Endothelial cell of umbilical vein (primary cell): ENCODE results near the gene DNHD1. TPM values are rescaled to one million over a fixed set of nuclear protein-coding genes. Genes with fewer than 3 reads are reported as not detected.

ENCODE experiments used
- BruUV-seq: library from RNA; stranded (reverse); fragments of 400-500 nt; replicated peaks from 2 replicates; lab custom pipeline; 2021; lab: Mats Ljungman, UMichigan
- CTCF ChIA-PET: fragments of 300-600, 350-600 bp; sonication (Branson Sonifier 250); formaldehyde crosslinking; loops from one replicate; lab custom pipeline; 2021; ENCODE audit warnings: antibody characterized with exemption, inconsistent platforms; lab: Charles Lee
- POLR2A ChIA-PET: fragments of 300-600, 350-600 bp; sonication (Branson Sonifier 250); formaldehyde crosslinking; loops from one replicate; lab custom pipeline; 2021; ENCODE audit warnings: antibody characterized with exemption, inconsistent platforms; lab: Charles Lee
- DNase-seq: peaks from one replicate; pipeline ENCODE4 v3.0.0-alpha.2; 2011; ENCODE audit warnings: low read depth, low spot score
- FAIRE-seq: peaks from 2 replicates; lab custom pipeline; 2011; peaks lifted over from hg19 to GRCh38; lab: Jason Lieb, UNC
- H2AFZ ChIP-seq: 2 replicates; pipeline ENCODE4 v1.6.0; 2012; ENCODE audit warnings: low read depth, low read length, control low read depth, inconsistent platforms
- H3K27ac ChIP-seq: 2 replicates; pipeline ENCODE4 v1.5.1; 2011; ENCODE audit warnings: low read depth, mild to moderate bottlenecking, control low read depth, low read length, moderate library complexity; ENCODE audit not compliant: insufficient read depth
- H3K27me3 ChIP-seq, 2 experiments: 2 replicates each; pipeline versions ENCODE4 v1.6.0 to v1.6.1; 2011; ENCODE audit warnings: low read length in 2 of 2, mixed read lengths in 1 of 2; ENCODE audit not compliant: control insufficient read depth in 2 of 2, insufficient read depth in 2 of 2
- H3K36me3 ChIP-seq, 2 experiments: 2 replicates in 1 of 2; 3 replicates in 1 of 2; pipeline ENCODE4 v1.5.1; 2011; ENCODE audit warnings: low read length in 2 of 2, mild to moderate bottlenecking in 1 of 2, moderate library complexity in 1 of 2; ENCODE audit not compliant: control insufficient read depth in 2 of 2, insufficient read depth in 2 of 2; ENCODE audit errors: extremely low read depth in 1 of 2
- H3K4me1 ChIP-seq: 3 replicates; pipeline ENCODE4 v1.5.1; 2011; ENCODE audit warnings: mild to moderate bottlenecking, low read length; ENCODE audit not compliant: control insufficient read depth, insufficient read depth; ENCODE audit errors: extremely low read depth
- H3K4me2 ChIP-seq: 2 replicates; pipeline ENCODE4 v1.6.1; 2011; ENCODE audit warnings: low read length, control low read depth, mixed read lengths; ENCODE audit not compliant: insufficient read depth
- H3K4me3 ChIP-seq, 3 experiments: fragments of 200-600 bp in 1 of 3; sonication (generic), shearing (Covaris generic) in 1 of 3; replicated peaks in 1 of 3; 2 replicates each; pipeline ENCODE4 v1.5.1; 2011 to 2016; ENCODE audit warnings: control low read depth in 3 of 3, low read length in 3 of 3, mild to moderate bottlenecking in 2 of 3, inconsistent platforms in 1 of 3, low read depth in 1 of 3, moderate library complexity in 1 of 3; ENCODE audit not compliant: insufficient read depth in 1 of 3
- H3K79me2 ChIP-seq: 2 replicates; pipeline ENCODE4 v1.6.0; 2012; ENCODE audit warnings: low read length, inconsistent platforms; ENCODE audit not compliant: control insufficient read depth, insufficient read depth
- H3K9ac ChIP-seq: replicated peaks from 2 replicates; pipeline ENCODE3; 2011; ENCODE audit warnings: low read length, control low read depth; ENCODE audit not compliant: insufficient read depth; ENCODE audit errors: extremely low read depth
- H3K9me1 ChIP-seq: replicated peaks from 3 replicates; pipeline ENCODE4 v1.6.0; 2011; ENCODE audit warnings: mild to moderate bottlenecking, low read length; ENCODE audit not compliant: control insufficient read depth, insufficient read depth; ENCODE audit errors: extremely low read depth
- H3K9me3 ChIP-seq: replicated peaks from 2 replicates; pipeline ENCODE4 v1.5.1; 2012; ENCODE audit warnings: low read length, inconsistent platforms; ENCODE audit not compliant: control insufficient read depth, insufficient read depth
- H4K20me1 ChIP-seq: replicated peaks from 2 replicates; pipeline ENCODE3; 2011; ENCODE audit warnings: mild to moderate bottlenecking, low read length; ENCODE audit not compliant: control insufficient read depth, insufficient read depth; ENCODE audit errors: extremely low read depth
- EZH2 ChIP-seq: IDR thresholded peaks from 2 replicates; pipeline ENCODE4 v1.6.1; 2012; ENCODE audit warnings: borderline replicate concordance, low read depth, mild to moderate bottlenecking, moderate library complexity, low read length, inconsistent platforms; ENCODE audit not compliant: severe bottlenecking
- FOS ChIP-seq: IDR thresholded peaks from 2 replicates; pipeline ENCODE4 v1.6.1; 2011; ENCODE audit warnings: mild to moderate bottlenecking, low read length, moderate library complexity, borderline replicate concordance; ENCODE audit not compliant: insufficient read depth
- GATA2 ChIP-seq: IDR thresholded peaks from 2 replicates; pipeline ENCODE4 v1.7.0; 2011; ENCODE audit warnings: low read depth, mild to moderate bottlenecking, moderate library complexity, mixed read lengths, low read length; ENCODE audit not compliant: insufficient read length, insufficient read depth
- JUN ChIP-seq: IDR thresholded peaks from 2 replicates; pipeline ENCODE4 v1.6.1; 2011; ENCODE audit warnings: borderline replicate concordance, low read depth; ENCODE audit not compliant: insufficient read length, insufficient read depth
- MYC ChIP-seq: IDR thresholded peaks from one replicate; pipeline ENCODE4 v1.6.1; 2011; ENCODE audit warnings: mild to moderate bottlenecking, low read depth, low read length
- POLR2A ChIP-seq: IDR thresholded peaks from 2 replicates; pipeline ENCODE4 v1.6.1; 2012; ENCODE audit warnings: low read depth, mild to moderate bottlenecking, control low read depth, low read length
- POLR2AphosphoS5 ChIP-seq: IDR thresholded peaks from 2 replicates; pipeline ENCODE4 v1.6.1; 2012; ENCODE audit warnings: low read depth, mild to moderate bottlenecking, control low read depth, low read length, moderate library complexity; ENCODE audit not compliant: insufficient read depth
- dilution Hi-C: fragments of 300-500 bp; cut with MboI; formaldehyde crosslinking; loops from one replicate; pipeline ENCODE4 v1.15.0; 2019; ENCODE audit warnings: low sequenced_read_pairs; ENCODE audit not compliant: extremely low pct_ligation_motif_present
- intact Hi-C: fragments of 100-400 bp; cut with micrococcal nuclease; formaldehyde crosslinking; loops from one replicate; pipeline ENCODE4 v1.10.0; 2022
- polyA plus RNA-seq, 4 experiments: library from polyadenylated mRNA; depleted of rRNA in 3 of 4; stranded (reverse) in 3 of 4; unstranded in 1 of 4; fragments of >200 nt; gene quantifications; 2 replicates each; pipeline versions ENCODE4 v1.2.1 to v1.2.3, GENCODE V29; 2011 to 2012; ENCODE audit warnings: missing spikeins in 1 of 4
- total RNA-seq: library from RNA; stranded (reverse); gene quantifications from 2 replicates; pipeline ENCODE4 v1.2.3, GENCODE V29; 2021
- TF ChIP-seq, protein P1 (sequence below), 2 donors: IDR thresholded peaks; 1 replicate in 1 of 2; 2 replicates in 1 of 2; pipeline ENCODE4 v1.5.1; 2011; ENCODE audit warnings: low read length in 2 of 2, mild to moderate bottlenecking in 2 of 2, moderate library complexity in 2 of 2, control low read depth in 1 of 2, inconsistent platforms in 1 of 2, low read depth in 1 of 2; ENCODE audit not compliant: insufficient read depth in 1 of 2; ENCODE audit errors: extremely low read depth in 1 of 2

The DNHD1 gene
- total and polyA plus RNA-seq, 2 donors (not counting 3 experiments of a cell fraction or from before 2014, with no cell fraction given), result 3.7 to 8.6 TPM

DNA sequence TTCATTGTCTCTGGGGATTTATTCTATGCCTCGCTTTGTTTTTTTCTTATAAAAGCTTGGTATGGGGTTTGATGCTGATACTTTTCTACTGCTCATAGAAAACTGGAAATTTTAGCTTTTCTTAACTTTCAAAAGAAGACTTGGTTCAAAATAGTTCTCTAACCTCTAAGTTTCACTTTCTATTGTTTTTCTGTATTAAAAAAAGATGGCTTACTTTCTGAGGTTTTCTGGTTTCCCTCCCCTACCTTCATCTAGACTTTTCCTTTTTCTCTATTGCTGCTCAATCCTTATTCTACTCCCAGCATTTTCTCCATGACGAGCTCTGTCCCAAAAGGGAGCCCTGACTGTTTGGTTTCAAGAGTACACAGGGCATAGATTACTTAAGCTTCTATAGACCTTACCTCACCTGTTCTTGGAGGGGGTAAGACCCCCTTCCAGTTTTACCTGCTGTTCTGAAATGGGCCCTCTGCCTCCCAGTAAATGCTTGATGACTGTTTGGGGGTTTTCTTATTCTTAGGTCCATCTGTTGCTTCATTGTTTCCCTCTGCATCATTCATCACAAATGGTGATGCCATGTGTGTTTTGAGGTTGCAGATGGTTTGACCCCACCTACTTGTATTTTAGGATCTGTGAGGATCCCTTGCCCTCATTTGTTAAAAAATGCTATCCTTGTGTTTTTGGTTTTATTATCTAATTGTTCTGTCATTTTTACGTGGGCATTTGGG lies 29.5 kb downstream of the DNHD1 start:
- TF ChIP-seq POLR2AphosphoS5 (no peak), FOS (no peak), GATA2 (no peak), POLR2A (no peak), JUN (no peak), MYC (no peak), EZH2 (no peak)
- TF ChIP-seq, protein P1, sequence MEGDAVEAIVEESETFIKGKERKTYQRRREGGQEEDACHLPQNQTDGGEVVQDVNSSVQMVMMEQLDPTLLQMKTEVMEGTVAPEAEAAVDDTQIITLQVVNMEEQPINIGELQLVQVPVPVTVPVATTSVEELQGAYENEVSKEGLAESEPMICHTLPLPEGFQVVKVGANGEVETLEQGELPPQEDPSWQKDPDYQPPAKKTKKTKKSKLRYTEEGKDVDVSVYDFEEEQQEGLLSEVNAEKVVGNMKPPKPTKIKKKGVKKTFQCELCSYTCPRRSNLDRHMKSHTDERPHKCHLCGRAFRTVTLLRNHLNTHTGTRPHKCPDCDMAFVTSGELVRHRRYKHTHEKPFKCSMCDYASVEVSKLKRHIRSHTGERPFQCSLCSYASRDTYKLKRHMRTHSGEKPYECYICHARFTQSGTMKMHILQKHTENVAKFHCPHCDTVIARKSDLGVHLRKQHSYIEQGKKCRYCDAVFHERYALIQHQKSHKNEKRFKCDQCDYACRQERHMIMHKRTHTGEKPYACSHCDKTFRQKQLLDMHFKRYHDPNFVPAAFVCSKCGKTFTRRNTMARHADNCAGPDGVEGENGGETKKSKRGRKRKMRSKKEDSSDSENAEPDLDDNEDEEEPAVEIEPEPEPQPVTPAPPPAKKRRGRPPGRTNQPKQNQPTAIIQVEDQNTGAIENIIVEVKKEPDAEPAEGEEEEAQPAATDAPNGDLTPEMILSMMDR (IDR thresholded peaks at IDR 0.05; ENCODE audit: extremely low read depth in 1 of 2, insufficient read depth in 1 of 2, low read depth in 1 of 2, low read length in 2 of 2), result no peak
- H3K79me2 ChIP-seq, result no peaks in the 10 kb centered on the region
- H3K9ac ChIP-seq, result no peak overlapping the region
- H3K9me3 ChIP-seq, result no peaks in the 10 kb centered on the region
- H3K4me2 ChIP-seq, result no peak overlapping the region
- peaks cover 10% of the 10 kb centered on the region for H3K4me1 ChIP-seq
- BruUV-seq, result no TSS peak
- dilution Hi-C loops, result no loop called here
- no peaks in the 10 kb centered on the region for H3K9me1 ChIP-seq
- no peaks in the 10 kb centered on the region for H3K36me3 ChIP-seq
- DNase-seq (no peak), FAIRE-seq (no peak)
- ChIA-PET POLR2A (no interaction called here), CTCF (interaction anchor here (0.9 to 6.7 kb wide), 4 partner anchors 83 to 178 kb away, joined by 3 to 101 read pairs (median 4); no protein-coding TSS in a partner anchor)
- H3K27ac ChIP-seq, result no peak overlapping the region
- no peak overlapping the region for H2AFZ ChIP-seq
- no peaks in the 10 kb centered on the region for H3K27me3 ChIP-seq
- intact Hi-C loops, result no loop called here
- H3K4me3 ChIP-seq, result no peak overlapping the region
- H4K20me1 ChIP-seq, result no peaks in the 10 kb centered on the region
